SK-N-SH (cell line): Measurements from ENCODE around the gene UGP2. TPM values are rescaled to one million over a fixed set of nuclear protein-coding genes. Genes with fewer than 3 reads are reported as not detected.
"Not testable (repeated sequence)": the region's sequence is repeated elsewhere in the genome, so short reads cannot be mapped to it uniquely, and the experiment has no call there.

Source experiments
- CTCF ChIA-PET: fragments of 300-600, 350-600 bp; formaldehyde crosslinking; extraction: SDS; loops from one replicate; lab custom pipeline; 2021; lab: Yijun Ruan, JAX
- POLR2A ChIA-PET: fragments of 350-600 bp; sonication (Branson Sonifier 250); formaldehyde crosslinking; extraction: SDS; loops from one replicate; lab custom pipeline; 2020; ENCODE audit warnings: antibody characterized with exemption, inconsistent platforms; lab: Yijun Ruan, JAX
- DNase-seq: peaks from one replicate; pipeline ENCODE4 v3.0.0; 2012
- H2AFZ ChIP-seq: fragments of 200-600 bp; sonication (generic); 2 replicates; pipeline ENCODE4 v1.8.1; 2016; ENCODE audit warnings: antibody characterized with exemption, mild to moderate bottlenecking, low read depth
- H3F3A ChIP-seq: fragments of 200-600 bp; sonication (generic); replicated peaks from 2 replicates; pipeline ENCODE3; 2016; ENCODE audit warnings: antibody characterized with exemption, mild to moderate bottlenecking; ENCODE audit not compliant: insufficient read depth
- H3K27ac ChIP-seq, 2 experiments: fragments of 200-500 bp in 1 of 2; fragments of 200-600 bp in 1 of 2; sonication (Bioruptor generic) in 1 of 2; sonication (generic), shearing (Covaris generic) in 1 of 2; 2 replicates each; pipeline versions ENCODE4 v1.5.1 to v1.6.1; 2014 to 2016; ENCODE audit warnings: low read depth in 2 of 2, inconsistent platforms in 1 of 2, low read length in 1 of 2, mild to moderate bottlenecking in 1 of 2, mixed read lengths in 1 of 2
- H3K27me3 ChIP-seq: fragments of 200-600 bp; sonication (generic), shearing (Covaris generic); 2 replicates; pipeline ENCODE4 v1.6.1; 2016; ENCODE audit warnings: mixed run types; ENCODE audit not compliant: insufficient read depth
- H3K36me3 ChIP-seq, 2 experiments: fragments of 200-500 bp in 1 of 2; fragments of 200-600 bp in 1 of 2; sonication (Bioruptor generic) in 1 of 2; sonication (generic) in 1 of 2; replicated peaks in 1 of 2; 2 replicates each; pipeline versions ENCODE3 to v1.5.1; 2014 to 2016; ENCODE audit warnings: low read length in 1 of 2, mild to moderate bottlenecking in 1 of 2; ENCODE audit not compliant: insufficient read depth in 2 of 2, control insufficient read depth in 1 of 2
- H3K4me1 ChIP-seq, 2 experiments: fragments of 200-500 bp in 1 of 2; fragments of 200-600 bp in 1 of 2; sonication (Bioruptor generic) in 1 of 2; sonication (generic), shearing (Covaris generic) in 1 of 2; 2 replicates each; pipeline versions ENCODE4 v1.5.1 to v1.6.1; 2014 to 2016; ENCODE audit warnings: low read depth in 1 of 2, low read length in 1 of 2, mixed run types in 1 of 2; ENCODE audit not compliant: insufficient read depth in 2 of 2, control insufficient read depth in 1 of 2
- H3K4me2 ChIP-seq: fragments of 200-600 bp; sonication (generic), shearing (Covaris generic); 2 replicates; pipeline ENCODE4 v1.6.1; 2017; ENCODE audit warnings: mixed run types
- H3K4me3 ChIP-seq, 2 experiments: fragments of 200-500 bp in 1 of 2; fragments of 200-600 bp in 1 of 2; sonication (Bioruptor generic) in 1 of 2; sonication (generic), shearing (Covaris generic) in 1 of 2; 2 replicates each; pipeline versions ENCODE4 v1.5.1 to v1.8.1; 2014 to 2016; ENCODE audit warnings: low read depth in 2 of 2, inconsistent platforms in 1 of 2, low read length in 1 of 2, mild to moderate bottlenecking in 1 of 2, mixed read lengths in 1 of 2, moderate library complexity in 1 of 2
- H3K79me2 ChIP-seq: fragments of 200-600 bp; sonication (generic); 2 replicates; pipeline ENCODE4 v1.8.1; 2017; ENCODE audit warnings: mild to moderate bottlenecking; ENCODE audit not compliant: insufficient read depth
- H3K9ac ChIP-seq: fragments of 200-600 bp; sonication (generic); 2 replicates; pipeline ENCODE4 v1.6.1; 2017; ENCODE audit warnings: mixed run types
- H3K9me2 ChIP-seq: fragments of 200-600 bp; sonication (generic); 2 replicates; pipeline ENCODE4 v1.6.1; 2017; ENCODE audit warnings: mixed run types
- H3K9me3 ChIP-seq: fragments of 200-600 bp; sonication (generic); 2 replicates; pipeline ENCODE4 v1.6.1; 2017; ENCODE audit warnings: mixed run types, mild to moderate bottlenecking, moderate library complexity
- H4K20me1 ChIP-seq: fragments of 200-600 bp; sonication (generic); 2 replicates; pipeline ENCODE4 v1.6.1; 2017; ENCODE audit warnings: mild to moderate bottlenecking, mixed run types; ENCODE audit not compliant: insufficient read depth
- WGBS: methylation state at CpG from one replicate; pipeline ENCODE4 v1.1.6; 2017; ENCODE audit warnings: low lambda C conversion rate; 5-methylcytosine and 5-hydroxymethylcytosine counted together
- polyA plus RNA-seq, 3 experiments: library from polyadenylated mRNA; depleted of rRNA; stranded (reverse); fragments of >200 nt; gene quantifications; 2 replicates each; pipeline ENCODE4 v1.2.3, GENCODE V29; 2012
- small RNA-seq, 7 experiments: library from RNA; depleted of rRNA; stranded (forward); fragments of <200 nt; gene quantifications; one replicate each; pipeline ENCODE3, GENCODE V24; 2012

Gene UGP2
- polyA plus RNA-seq, 1 of the 3 experiments (the other 2 are of a cell fraction): 30.1 TPM

DNA sequence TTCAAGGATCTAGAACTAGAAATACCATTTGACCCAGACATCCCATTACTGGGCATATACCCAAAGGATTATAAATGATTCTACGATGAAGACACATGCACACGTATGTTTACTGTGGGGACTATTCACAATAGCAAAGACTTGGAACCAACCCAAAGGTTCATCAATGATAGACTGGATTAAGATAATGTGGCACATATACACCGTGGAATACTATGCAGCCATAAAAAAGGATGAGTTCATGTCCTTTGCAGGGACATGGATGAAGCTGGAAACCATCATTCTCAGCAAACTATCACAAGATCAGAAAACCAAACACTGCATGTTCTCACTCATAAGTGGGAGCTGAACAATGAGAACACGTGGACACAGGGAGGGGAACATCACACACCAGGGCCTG lies 90.4 kb downstream of the UGP2 start:
- H3K4me2 ChIP-seq, DNase-seq, H3K9me2 ChIP-seq, H3K4me1 ChIP-seq, H3K79me2 ChIP-seq, H4K20me1 ChIP-seq, CTCF ChIA-PET, H3K4me3 ChIP-seq, POLR2A ChIA-PET, H2AFZ ChIP-seq, H3K9me3 ChIP-seq, H3K27me3 ChIP-seq, H3F3A ChIP-seq, H3K9ac ChIP-seq, H3K27ac ChIP-seq: not testable (repeated sequence)
- WGBS: 98% methylated on average over 4 of the region's 4 CpGs
- peaks cover 24% of the 10 kb centered on the region in 2 experiments for H3K36me3 ChIP-seq

Small RNA genes within 50 kb of the gene (small RNA-seq; reads per million reads assigned to genes)
- gene RF01293: 0 reads per million in 7 experiments

Other genes with a start within 250 kb of the UGP2 start
- gene VPS54, start 177.5 kb downstream of the UGP2 start, polyA plus RNA-seq (2012; rRNA removed): 5.3 and 8.0 TPM in 2 replicates